HepG2 (cell line): ENCODE measurements around the gene PRSS8. TPM values are rescaled to one million over a fixed set of nuclear protein-coding genes. Genes with fewer than 3 reads are reported as not detected.

ENCODE experiments used
- CHCHD3 ChIP-seq: sonication (generic); formaldehyde crosslinking; IDR thresholded peaks from 2 replicates; pipeline ENCODE4 v1.8.0; 2022; ENCODE audit warnings: mild to moderate bottlenecking, missing genetic modification reagents, moderate library complexity
- EHMT2 ChIP-seq: fragments of 200-600 bp; sonication (generic); IDR thresholded peaks from 2 replicates; pipeline ENCODE4 v1.7.0; 2017; ENCODE audit warnings: antibody characterized with exemption, low read depth, low read length, borderline replicate concordance
- FOXA1 ChIP-seq, 2 experiments: fragments of 450-650 bp in 1 of 2; sonication (generic) in 1 of 2; formaldehyde crosslinking in 1 of 2; IDR thresholded peaks; 2 replicates each; pipeline versions ENCODE4 v1.4.0 to v1.6.1; 2016 to 2020; ENCODE audit warnings: missing genetic modification reagents in 1 of 2
- GATAD2A ChIP-seq: IDR thresholded peaks from 2 replicates; pipeline ENCODE4 v1.6.1; 2016
- ISL2 ChIP-seq: sonication (generic); formaldehyde crosslinking; IDR thresholded peaks from 2 replicates; pipeline ENCODE4 v1.5.0; 2020; ENCODE audit warnings: missing genetic modification reagents
- MTA1 ChIP-seq: sonication (generic); formaldehyde crosslinking; IDR thresholded peaks from 2 replicates; pipeline ENCODE4 v1.4.0; 2020; ENCODE audit warnings: missing genetic modification reagents, mild to moderate bottlenecking, borderline replicate concordance
- SP4 ChIP-seq: sonication (generic); formaldehyde crosslinking; IDR thresholded peaks from 2 replicates; pipeline ENCODE4 v1.8.1; 2023; ENCODE audit warnings: mild to moderate bottlenecking, missing genetic modification reagents
- TCF7 ChIP-seq: sonication (generic); IDR thresholded peaks from 2 replicates; pipeline ENCODE4 v1.6.1; 2016; ENCODE audit warnings: antibody characterized with exemption, low read depth
- THAP11 ChIP-seq: IDR thresholded peaks from 2 replicates; pipeline ENCODE4 v1.6.1; 2016; ENCODE audit warnings: missing biosample characterization, missing genetic modification reagents
- TMF1 ChIP-seq: sonication (generic); formaldehyde crosslinking; IDR thresholded peaks from 2 replicates; pipeline ENCODE4 v1.8.1; 2022; ENCODE audit warnings: low read depth, missing genetic modification reagents
- ZFY ChIP-seq: sonication (generic); formaldehyde crosslinking; IDR thresholded peaks from 2 replicates; pipeline ENCODE4 v1.4.0; 2020; ENCODE audit warnings: missing genetic modification reagents
- ZNF331 ChIP-seq: sonication (generic); formaldehyde crosslinking; IDR thresholded peaks from 2 replicates; pipeline ENCODE4 v1.4.0; 2020; ENCODE audit warnings: missing genetic modification reagents
- ZNF460 ChIP-seq: sonication (generic); formaldehyde crosslinking; IDR thresholded peaks from 2 replicates; pipeline ENCODE4 v1.5.1; 2020; ENCODE audit warnings: missing genetic modification reagents, mild to moderate bottlenecking, borderline replicate concordance
- ZNF598 ChIP-seq: sonication (generic); formaldehyde crosslinking; IDR thresholded peaks from 2 replicates; pipeline ENCODE4 v1.5.1; 2020; ENCODE audit warnings: mild to moderate bottlenecking, missing genetic modification reagents, borderline replicate concordance
- ZSCAN29 ChIP-seq: sonication (generic); formaldehyde crosslinking; conservative IDR thresholded peaks from 2 replicates; pipeline ENCODE4 v1.4.0; 2020; ENCODE audit warnings: mild to moderate bottlenecking, missing genetic modification reagents
- polyA plus RNA-seq, 8 experiments: library from polyadenylated mRNA; depleted of rRNA in 3 of 8; stranded (reverse) in 7 of 8; unstranded in 1 of 8; fragments of >200 nt; fragmentation: Illumina TruSeq in 4 of 8; extraction: Trizol in 4 of 8; gene quantifications; 2 replicates each; pipeline versions ENCODE4 v1.2.1 to v1.2.3, GENCODE V29; 2011 to 2016; ENCODE audit warnings: low read depth in 4 of 8, missing spikeins in 1 of 8, mixed read lengths in 1 of 8; ENCODE audit not compliant: insufficient read depth in 1 of 8
- total RNA-seq, 5 experiments: library from RNA; depleted of rRNA; stranded (reverse); fragments of >200 nt; fragmentation: Illumina TruSeq; extraction: Trizol; gene quantifications; 2 replicates each; pipeline ENCODE4 v1.2.3, GENCODE V29; 2016; ENCODE audit warnings: low read depth in 1 of 5
- TF ChIP-seq, protein P1 (sequence below): sonication (generic); formaldehyde crosslinking; IDR thresholded peaks from 2 replicates; pipeline ENCODE4 v1.4.0; 2020; ENCODE audit warnings: missing genetic modification reagents
- TF ChIP-seq, protein P2 (sequence below): sonication (generic); formaldehyde crosslinking; IDR thresholded peaks from 2 replicates; pipeline ENCODE4 v1.5.1; 2020; ENCODE audit warnings: mild to moderate bottlenecking, missing genetic modification reagents, moderate library complexity
- TF ChIP-seq, protein P3 (sequence below): sonication (generic); formaldehyde crosslinking; IDR thresholded peaks from 2 replicates; pipeline ENCODE4 v1.4.0; 2020; ENCODE audit warnings: low read depth, mild to moderate bottlenecking, missing genetic modification reagents
- TF ChIP-seq, protein P4 (sequence below): sonication (generic); formaldehyde crosslinking; IDR thresholded peaks from 2 replicates; pipeline ENCODE4; 2020; ENCODE audit warnings: missing genetic modification reagents, mild to moderate bottlenecking, borderline replicate concordance

Gene PRSS8
- total and polyA plus RNA-seq, 2 of the 13 experiments (the other 11 are each of a cell fraction or from before 2014, with no cell fraction given), result 2.6 to 7.2 TPM

DNA sequence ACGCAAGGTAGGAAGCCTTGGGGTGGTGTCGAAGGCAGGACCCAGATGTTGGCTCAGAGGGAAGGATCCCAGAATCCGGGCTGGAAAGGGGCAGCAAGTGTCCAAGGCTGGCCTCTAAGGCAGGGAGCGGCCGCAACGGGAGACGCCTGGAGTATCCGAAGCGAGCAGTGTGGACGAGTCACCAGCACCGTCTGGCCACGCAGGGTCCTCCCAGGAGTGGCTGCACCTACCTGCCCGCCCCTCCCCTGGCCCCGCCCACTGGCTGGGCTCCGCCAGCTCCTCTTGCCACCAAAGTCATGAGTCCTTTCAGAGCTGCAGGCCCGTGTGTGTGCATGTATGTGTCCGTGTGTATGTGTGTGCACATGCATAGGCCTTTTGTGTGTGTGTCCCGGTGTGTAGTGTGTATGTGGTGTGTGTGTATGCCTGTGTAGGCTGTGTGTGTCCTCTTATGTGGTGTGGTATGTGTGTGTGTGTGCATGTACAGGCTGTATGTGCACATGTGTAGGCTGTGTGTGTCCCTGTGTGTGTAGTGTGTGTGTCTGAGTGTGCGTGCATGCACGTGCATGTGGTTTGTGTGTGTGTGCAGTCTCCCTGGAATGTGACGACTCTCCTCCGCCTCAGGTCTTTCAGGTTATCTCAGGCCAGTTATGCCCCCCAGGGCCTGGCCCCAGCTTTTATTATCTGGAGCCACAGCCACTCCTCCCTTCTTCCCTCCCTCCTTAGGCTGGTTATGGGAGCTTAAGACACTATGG, at the start of gene PRSS8 (continued):
- TF ChIP-seq ZNF331 (peak; percentile 79), ZFY (CRISPR knock-in tag) (peak; percentile 45; the same call in 1 of the 2 replicates), TCF7 (no peak), MTA1 (CRISPR knock-in tag) (peak; percentile 42; the same call in 1 of the 2 replicates), ZNF460 (CRISPR knock-in tag) (no peak), THAP11 (CRISPR knock-in tag) (0 out of 2 replicates have a peak, but pooled peaks have one; percentile 12), ZSCAN29 (CRISPR knock-in tag) (peak; percentile 99), CHCHD3 (CRISPR knock-in tag) (peak; percentile 66), TMF1 (no peak), FOXA1 (IDR thresholded peaks at IDR 0.05) (no peak), FOXA1 (CRISPR knock-in tag; IDR thresholded peaks at IDR 0.05) (no peak), SP4 (CRISPR knock-in tag) (peak; percentile 40; the same call in 1 of the 2 replicates), ISL2 (CRISPR knock-in tag) (no peak), ZNF598 (CRISPR knock-in tag) (0 out of 2 replicates have a peak, but pooled peaks have one; percentile 64), GATAD2A (CRISPR knock-in tag) (peak; percentile 49; the same call in 1 of the 2 replicates), EHMT2 (no peak)
- TF ChIP-seq, protein P1, sequence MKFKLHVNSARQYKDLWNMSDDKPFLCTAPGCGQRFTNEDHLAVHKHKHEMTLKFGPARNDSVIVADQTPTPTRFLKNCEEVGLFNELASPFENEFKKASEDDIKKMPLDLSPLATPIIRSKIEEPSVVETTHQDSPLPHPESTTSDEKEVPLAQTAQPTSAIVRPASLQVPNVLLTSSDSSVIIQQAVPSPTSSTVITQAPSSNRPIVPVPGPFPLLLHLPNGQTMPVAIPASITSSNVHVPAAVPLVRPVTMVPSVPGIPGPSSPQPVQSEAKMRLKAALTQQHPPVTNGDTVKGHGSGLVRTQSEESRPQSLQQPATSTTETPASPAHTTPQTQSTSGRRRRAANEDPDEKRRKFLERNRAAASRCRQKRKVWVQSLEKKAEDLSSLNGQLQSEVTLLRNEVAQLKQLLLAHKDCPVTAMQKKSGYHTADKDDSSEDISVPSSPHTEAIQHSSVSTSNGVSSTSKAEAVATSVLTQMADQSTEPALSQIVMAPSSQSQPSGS (CRISPR knock-in tag), result no peak
- TF ChIP-seq, protein P2, sequence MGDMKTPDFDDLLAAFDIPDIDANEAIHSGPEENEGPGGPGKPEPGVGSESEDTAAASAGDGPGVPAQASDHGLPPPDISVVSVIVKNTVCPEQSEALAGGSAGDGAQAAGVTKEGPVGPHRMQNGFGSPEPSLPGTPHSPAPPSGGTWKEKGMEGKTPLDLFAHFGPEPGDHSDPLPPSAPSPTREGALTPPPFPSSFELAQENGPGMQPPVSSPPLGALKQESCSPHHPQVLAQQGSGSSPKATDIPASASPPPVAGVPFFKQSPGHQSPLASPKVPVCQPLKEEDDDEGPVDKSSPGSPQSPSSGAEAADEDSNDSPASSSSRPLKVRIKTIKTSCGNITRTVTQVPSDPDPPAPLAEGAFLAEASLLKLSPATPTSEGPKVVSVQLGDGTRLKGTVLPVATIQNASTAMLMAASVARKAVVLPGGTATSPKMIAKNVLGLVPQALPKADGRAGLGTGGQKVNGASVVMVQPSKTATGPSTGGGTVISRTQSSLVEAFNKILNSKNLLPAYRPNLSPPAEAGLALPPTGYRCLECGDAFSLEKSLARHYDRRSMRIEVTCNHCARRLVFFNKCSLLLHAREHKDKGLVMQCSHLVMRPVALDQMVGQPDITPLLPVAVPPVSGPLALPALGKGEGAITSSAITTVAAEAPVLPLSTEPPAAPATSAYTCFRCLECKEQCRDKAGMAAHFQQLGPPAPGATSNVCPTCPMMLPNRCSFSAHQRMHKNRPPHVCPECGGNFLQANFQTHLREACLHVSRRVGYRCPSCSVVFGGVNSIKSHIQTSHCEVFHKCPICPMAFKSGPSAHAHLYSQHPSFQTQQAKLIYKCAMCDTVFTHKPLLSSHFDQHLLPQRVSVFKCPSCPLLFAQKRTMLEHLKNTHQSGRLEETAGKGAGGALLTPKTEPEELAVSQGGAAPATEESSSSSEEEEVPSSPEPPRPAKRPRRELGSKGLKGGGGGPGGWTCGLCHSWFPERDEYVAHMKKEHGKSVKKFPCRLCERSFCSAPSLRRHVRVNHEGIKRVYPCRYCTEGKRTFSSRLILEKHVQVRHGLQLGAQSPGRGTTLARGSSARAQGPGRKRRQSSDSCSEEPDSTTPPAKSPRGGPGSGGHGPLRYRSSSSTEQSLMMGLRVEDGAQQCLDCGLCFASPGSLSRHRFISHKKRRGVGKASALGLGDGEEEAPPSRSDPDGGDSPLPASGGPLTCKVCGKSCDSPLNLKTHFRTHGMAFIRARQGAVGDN, result peak; percentile 65
- TF ChIP-seq, protein P3, sequence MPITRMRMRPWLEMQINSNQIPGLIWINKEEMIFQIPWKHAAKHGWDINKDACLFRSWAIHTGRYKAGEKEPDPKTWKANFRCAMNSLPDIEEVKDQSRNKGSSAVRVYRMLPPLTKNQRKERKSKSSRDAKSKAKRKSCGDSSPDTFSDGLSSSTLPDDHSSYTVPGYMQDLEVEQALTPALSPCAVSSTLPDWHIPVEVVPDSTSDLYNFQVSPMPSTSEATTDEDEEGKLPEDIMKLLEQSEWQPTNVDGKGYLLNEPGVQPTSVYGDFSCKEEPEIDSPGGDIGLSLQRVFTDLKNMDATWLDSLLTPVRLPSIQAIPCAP, result no peak
- TF ChIP-seq, protein P4, sequence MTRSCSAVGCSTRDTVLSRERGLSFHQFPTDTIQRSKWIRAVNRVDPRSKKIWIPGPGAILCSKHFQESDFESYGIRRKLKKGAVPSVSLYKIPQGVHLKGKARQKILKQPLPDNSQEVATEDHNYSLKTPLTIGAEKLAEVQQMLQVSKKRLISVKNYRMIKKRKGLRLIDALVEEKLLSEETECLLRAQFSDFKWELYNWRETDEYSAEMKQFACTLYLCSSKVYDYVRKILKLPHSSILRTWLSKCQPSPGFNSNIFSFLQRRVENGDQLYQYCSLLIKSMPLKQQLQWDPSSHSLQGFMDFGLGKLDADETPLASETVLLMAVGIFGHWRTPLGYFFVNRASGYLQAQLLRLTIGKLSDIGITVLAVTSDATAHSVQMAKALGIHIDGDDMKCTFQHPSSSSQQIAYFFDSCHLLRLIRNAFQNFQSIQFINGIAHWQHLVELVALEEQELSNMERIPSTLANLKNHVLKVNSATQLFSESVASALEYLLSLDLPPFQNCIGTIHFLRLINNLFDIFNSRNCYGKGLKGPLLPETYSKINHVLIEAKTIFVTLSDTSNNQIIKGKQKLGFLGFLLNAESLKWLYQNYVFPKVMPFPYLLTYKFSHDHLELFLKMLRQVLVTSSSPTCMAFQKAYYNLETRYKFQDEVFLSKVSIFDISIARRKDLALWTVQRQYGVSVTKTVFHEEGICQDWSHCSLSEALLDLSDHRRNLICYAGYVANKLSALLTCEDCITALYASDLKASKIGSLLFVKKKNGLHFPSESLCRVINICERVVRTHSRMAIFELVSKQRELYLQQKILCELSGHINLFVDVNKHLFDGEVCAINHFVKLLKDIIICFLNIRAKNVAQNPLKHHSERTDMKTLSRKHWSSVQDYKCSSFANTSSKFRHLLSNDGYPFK, result peak; percentile 17; the same call in 1 of the 2 replicates
